ENCODE data around the gene JADE2.

GRCh38 chr5:134626369-134627014, 101.0 kb downstream of the JADE2 start:
- TF ChIP-seq CTCF (IDR thresholded peaks at IDR 0.05) (no peak), POLR2A (IDR thresholded peaks at IDR 0.05) (no peak)
